HAP-1 (cell line): ENCODE results near the gene CPLX1.

Source experiments
- DNase-seq, 2 experiments: peaks; one replicate each; pipeline ENCODE4 v3.0.0-alpha.2; 2016 to 2020; ENCODE audit warnings: low spot score in 2 of 2
- H3K27me3 ChIP-seq: fragments of 250-450 bp; sonication (Bioruptor Pico); 2 replicates; pipeline ENCODE4 v1.5.1; 2020; ENCODE audit warnings: low read depth, mild to moderate bottlenecking, moderate library complexity
- H3K36me3 ChIP-seq: fragments of 250-450 bp; sonication (Bioruptor Pico); replicated peaks from 2 replicates; pipeline ENCODE4 v1.5.1; 2020; ENCODE audit warnings: mild to moderate bottlenecking
- H3K4me1 ChIP-seq: fragments of 250-450 bp; sonication (Bioruptor Pico); 2 replicates; pipeline ENCODE4 v1.5.1; 2020; ENCODE audit warnings: mild to moderate bottlenecking
- H3K4me3 ChIP-seq: fragments of 250-450 bp; sonication (Bioruptor Pico); 2 replicates; pipeline ENCODE4 v1.5.1; 2020; ENCODE audit warnings: mild to moderate bottlenecking, moderate library complexity
- H3K9me3 ChIP-seq: fragments of 250-450 bp; sonication (Bioruptor Pico); 2 replicates; pipeline ENCODE4 v1.5.1; 2020; ENCODE audit warnings: mild to moderate bottlenecking, moderate library complexity
- in situ Hi-C: fragments of 300-500 bp; cut with MboI; formaldehyde crosslinking; loops from 3 replicates; pipeline ENCODE4 v1.14.3; 2020; ENCODE audit warnings: low sequenced_read_pairs, inconsistent platforms, mixed read lengths

The CPLX1 gene

GRCh38 chr4:864456-865120 lies 38.7 kb upstream of the CPLX1 start:
- no peaks in the 10 kb centered on the region for H3K27me3 ChIP-seq
- H3K36me3 ChIP-seq: peaks cover 31% of the 10 kb centered on the region
- H3K9me3 ChIP-seq: no peaks in the 10 kb centered on the region
- no peak overlapping the region for H3K4me3 ChIP-seq
- in situ Hi-C loops: no loop called here
- no peaks in the 10 kb centered on the region for H3K4me1 ChIP-seq
- DNase-seq: no peak

GRCh38 chr4:860561-860960 lies 34.6 kb upstream of the CPLX1 start:
- in situ Hi-C loops: no loop called here
- H3K36me3 ChIP-seq: peaks cover 36% of the 10 kb centered on the region
- no peak for DNase-seq
- H3K4me3 ChIP-seq: no peak overlapping the region
- no peaks in the 10 kb centered on the region for H3K27me3 ChIP-seq
- no peaks in the 10 kb centered on the region for H3K9me3 ChIP-seq
- no peaks in the 10 kb centered on the region for H3K4me1 ChIP-seq

GRCh38 chr4:859496-859895 lies 33.6 kb upstream of the CPLX1 start:
- Histone ChIP-seq H3K4me1 (no peaks in the 10 kb centered on the region), H3K36me3 (peaks cover 32% of the 10 kb centered on the region), H3K4me3 (no peak overlapping the region), H3K9me3 (no peaks in the 10 kb centered on the region), H3K27me3 (no peaks in the 10 kb centered on the region)
- in situ Hi-C loops: no loop called here
- no peak for DNase-seq

- Histone ChIP-seq H3K4me3 (no peak overlapping the region), H3K27me3 (no peaks in the 10 kb centered on the region), H3K4me1 (no peaks in the 10 kb centered on the region), H3K36me3 (peaks cover 29% of the 10 kb centered on the region), H3K9me3 (no peaks in the 10 kb centered on the region)
- in situ Hi-C loops: no loop called here
- DNase-seq: no peak
Measured at GRCh38 chr4:858831-859451, 33.0 kb upstream of the CPLX1 start.

GRCh38 chr4:858041-858481 lies 32.1 kb upstream of the CPLX1 start:
- no peaks in the 10 kb centered on the region for H3K4me1 ChIP-seq

GRCh38 chr4:857461-857860 lies 31.5 kb upstream of the CPLX1 start:
- H3K27me3 ChIP-seq: no peaks in the 10 kb centered on the region

More at GRCh38 chr4:858041-858481, 32.1 kb upstream of the CPLX1 start:
- in situ Hi-C loops: no loop called here
- H3K27me3 ChIP-seq: no peaks in the 10 kb centered on the region
- H3K9me3 ChIP-seq: no peaks in the 10 kb centered on the region
- no peak for DNase-seq
- H3K36me3 ChIP-seq: peaks cover 24% of the 10 kb centered on the region
- no peak overlapping the region for H3K4me3 ChIP-seq

GRCh38 chr4:856225-856901 lies 30.4 kb upstream of the CPLX1 start:
- Histone ChIP-seq H3K27me3 (no peaks in the 10 kb centered on the region), H3K36me3 (peaks cover 18% of the 10 kb centered on the region)

More at GRCh38 chr4:857461-857860, 31.5 kb upstream of the CPLX1 start:
- DNase-seq: no peak
- Histone ChIP-seq H3K4me1 (no peaks in the 10 kb centered on the region), H3K36me3 (peaks cover 18% of the 10 kb centered on the region), H3K4me3 (no peak overlapping the region), H3K9me3 (no peaks in the 10 kb centered on the region)
- in situ Hi-C loops: no loop called here

GRCh38 chr4:855880-856224 lies 29.9 kb upstream of the CPLX1 start:
- Histone ChIP-seq H3K4me3 (no peak overlapping the region), H3K36me3 (peaks cover 18% of the 10 kb centered on the region), H3K9me3 (no peaks in the 10 kb centered on the region), H3K27me3 (no peaks in the 10 kb centered on the region), H3K4me1 (no peaks in the 10 kb centered on the region)
- in situ Hi-C loops: no loop called here
- no peak for DNase-seq

More at GRCh38 chr4:856225-856901, 30.4 kb upstream of the CPLX1 start:
- in situ Hi-C loops: no loop called here
- Histone ChIP-seq H3K4me1 (no peaks in the 10 kb centered on the region), H3K9me3 (no peaks in the 10 kb centered on the region), H3K4me3 (no peak overlapping the region)
- no peak for DNase-seq

- Histone ChIP-seq H3K9me3 (no peaks in the 10 kb centered on the region), H3K36me3 (peaks cover 16% of the 10 kb centered on the region), H3K4me1 (no peaks in the 10 kb centered on the region), H3K4me3 (no peak overlapping the region), H3K27me3 (no peaks in the 10 kb centered on the region)
- DNase-seq: no peak
- in situ Hi-C loops: no loop called here
Measured at GRCh38 chr4:854356-854755, 28.4 kb upstream of the CPLX1 start.

- in situ Hi-C loops: no loop called here
- Histone ChIP-seq H3K27me3 (no peaks in the 10 kb centered on the region), H3K9me3 (no peaks in the 10 kb centered on the region), H3K36me3 (peaks cover 10% of the 10 kb centered on the region), H3K4me3 (no peak overlapping the region), H3K4me1 (no peaks in the 10 kb centered on the region)
- DNase-seq: no peak
Measured at GRCh38 chr4:853416-853781, 27.5 kb upstream of the CPLX1 start.

- Histone ChIP-seq H3K9me3 (no peaks in the 10 kb centered on the region), H3K4me1 (no peaks in the 10 kb centered on the region), H3K27me3 (no peaks in the 10 kb centered on the region), H3K4me3 (no peak overlapping the region), H3K36me3 (peaks cover 4% of the 10 kb centered on the region)
- no peak for DNase-seq
- in situ Hi-C loops: no loop called here
Measured at GRCh38 chr4:851701-852430, 25.9 kb upstream of the CPLX1 start.

GRCh38 chr4:850323-850945 lies 24.5 kb upstream of the CPLX1 start:
- no peaks in the 10 kb centered on the region for H3K4me1 ChIP-seq
- peaks cover 3% of the 10 kb centered on the region for H3K36me3 ChIP-seq
- no peak overlapping the region for H3K4me3 ChIP-seq
- in situ Hi-C loops: no loop called here
- no peaks in the 10 kb centered on the region for H3K27me3 ChIP-seq
- no peaks in the 10 kb centered on the region for H3K9me3 ChIP-seq
- no peak for DNase-seq

- Histone ChIP-seq H3K36me3 (no peaks in the 10 kb centered on the region), H3K4me1 (no peaks in the 10 kb centered on the region), H3K27me3 (no peaks in the 10 kb centered on the region), H3K9me3 (no peaks in the 10 kb centered on the region), H3K4me3 (no peak overlapping the region)
- no peak for DNase-seq
- in situ Hi-C loops: no loop called here
Measured at GRCh38 chr4:849478-850175, 23.7 kb upstream of the CPLX1 start.
